Measurements from ENCODE around the gene CDYL2.

GRCh38 chr16:80846680-80847079 is 42.3 kb upstream of the CDYL2 start:
- no peak for TF ChIP-seq CTCF (IDR thresholded peaks at IDR 0.05)
- TF ChIP-seq POLR2A (IDR thresholded peaks at IDR 0.05) = no peak
